HG02973 (cell line): ENCODE data around the gene GGA1.

Experiments used
- ATAC-seq: cut with Tn5 transposase; IDR thresholded peaks from one replicate; pipeline ENCODE4 v1.9.1; 2021; ENCODE audit warnings: moderate library complexity; ENCODE audit not compliant: unreplicated experiment

Gene GGA1

GRCh38 chr22:37665487-37665886, 56.9 kb downstream of the GGA1 start:
- no peak for ATAC-seq

GRCh38 chr22:37669586-37669985, 61.0 kb downstream of the GGA1 start:
- no peak for ATAC-seq

DNA sequence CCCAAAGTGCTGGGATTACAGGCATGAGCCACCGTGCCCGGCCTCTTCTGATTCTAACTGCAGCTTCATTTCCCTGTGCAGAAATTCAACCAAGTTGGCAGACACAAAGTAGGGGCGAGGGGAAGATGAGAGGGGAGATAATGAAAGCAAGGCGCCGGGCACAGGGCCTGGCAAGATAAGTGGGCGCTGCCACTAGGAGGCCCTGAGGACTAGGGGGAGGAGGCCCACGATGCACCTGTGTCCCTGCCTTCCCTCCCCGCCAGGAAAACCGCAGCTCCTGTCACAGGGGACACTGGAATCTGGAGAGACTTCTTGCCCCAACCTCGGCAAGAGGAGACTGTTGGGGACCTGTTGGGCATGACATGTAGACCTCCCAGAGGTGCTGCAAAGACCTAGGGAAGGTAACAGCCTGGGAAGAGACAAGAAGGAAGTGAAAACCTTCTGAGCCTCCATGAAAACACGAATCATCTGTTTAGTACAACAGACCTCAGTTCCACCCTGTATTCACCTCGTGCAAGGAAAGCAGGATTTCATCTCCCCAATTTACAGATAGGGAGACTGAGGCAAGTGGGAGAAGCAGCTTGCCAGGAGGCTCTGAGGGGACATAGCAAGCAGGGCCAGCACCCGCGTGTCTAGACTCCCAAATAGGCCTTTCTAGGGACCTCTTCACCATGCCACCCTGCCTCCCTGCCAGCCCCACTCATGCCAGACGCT, 63.7 kb downstream of the GGA1 start:
- no peak for ATAC-seq

GRCh38 chr22:37672920-37673455, 64.4 kb downstream of the GGA1 start:
- no peak for ATAC-seq

DNA sequence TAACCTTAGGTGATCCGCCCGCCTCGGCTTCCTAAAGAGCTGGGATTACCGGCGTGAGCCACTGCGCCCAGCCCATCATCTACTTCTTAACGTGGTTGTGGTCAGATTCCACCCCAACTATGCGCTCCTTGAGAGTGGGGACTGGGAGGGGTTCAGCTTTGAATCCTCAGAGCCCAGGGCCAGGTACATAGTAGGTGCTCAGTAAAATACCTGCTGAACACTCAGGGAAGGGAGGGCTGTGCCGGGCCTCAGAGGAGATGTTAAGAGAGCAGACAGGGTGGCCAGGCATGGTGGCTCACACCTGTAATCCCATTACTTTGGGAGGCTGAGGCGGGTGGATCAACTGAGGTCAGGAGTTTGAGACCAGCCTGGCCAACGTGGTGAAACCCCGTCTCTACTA, 65.6 kb downstream of the GGA1 start:
- ATAC-seq, result no peak

DNA sequence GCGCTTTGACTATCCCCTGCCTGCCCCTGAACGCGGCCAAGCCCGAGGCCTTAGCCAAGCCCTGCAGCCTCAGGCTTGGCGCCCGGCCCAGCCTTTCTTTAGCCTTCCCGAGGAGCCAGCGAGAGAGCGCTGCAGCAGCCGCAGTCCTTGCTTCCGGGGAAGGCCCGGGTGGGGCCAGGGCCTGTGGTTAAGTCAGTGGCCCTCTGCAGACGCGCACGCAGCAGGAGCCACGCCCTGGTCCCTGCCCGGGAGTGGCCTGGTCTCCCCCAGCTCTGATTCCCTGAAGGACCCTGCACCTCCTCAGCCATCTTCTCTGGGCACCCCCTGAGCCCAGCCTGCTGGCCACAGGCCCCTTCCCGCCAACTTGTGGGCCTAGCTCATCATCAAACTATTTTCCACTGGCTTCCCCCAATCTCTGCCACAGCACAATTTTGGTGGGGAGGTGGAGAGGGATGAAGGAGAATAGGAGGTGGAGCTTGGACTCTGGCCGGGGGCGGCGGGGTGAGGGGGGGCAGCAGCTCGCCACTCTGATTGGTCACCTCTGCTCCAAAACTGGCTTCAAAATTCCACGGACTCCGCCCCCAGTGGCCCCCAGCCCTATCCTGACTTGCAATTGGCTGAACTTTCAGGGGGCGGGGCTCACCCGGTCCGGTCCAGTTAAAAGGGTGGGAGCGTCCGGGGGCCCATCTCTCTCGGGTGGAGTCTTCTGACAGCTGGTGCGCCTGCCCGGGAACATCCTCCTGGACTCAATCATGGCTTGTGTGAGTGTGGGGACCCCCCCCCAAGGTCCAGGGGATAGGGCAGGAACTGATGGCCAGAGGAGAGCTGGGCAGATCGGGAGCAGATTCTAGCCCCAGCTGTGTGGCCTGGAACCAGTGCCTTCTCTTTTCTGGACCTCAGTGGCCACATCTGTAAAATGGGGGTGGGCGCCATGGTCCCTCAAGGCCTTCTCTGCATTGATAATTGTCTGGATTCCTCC, 66.6 kb downstream of the GGA1 start, which contains the start of gene LGALS1:
TSS of gene LGALS1 (plus strand) at position 686 of the 979 bp plus-strand sequence. CDS start at position 753, 67 bp downstream.
- ATAC-seq, result no peak

DNA sequence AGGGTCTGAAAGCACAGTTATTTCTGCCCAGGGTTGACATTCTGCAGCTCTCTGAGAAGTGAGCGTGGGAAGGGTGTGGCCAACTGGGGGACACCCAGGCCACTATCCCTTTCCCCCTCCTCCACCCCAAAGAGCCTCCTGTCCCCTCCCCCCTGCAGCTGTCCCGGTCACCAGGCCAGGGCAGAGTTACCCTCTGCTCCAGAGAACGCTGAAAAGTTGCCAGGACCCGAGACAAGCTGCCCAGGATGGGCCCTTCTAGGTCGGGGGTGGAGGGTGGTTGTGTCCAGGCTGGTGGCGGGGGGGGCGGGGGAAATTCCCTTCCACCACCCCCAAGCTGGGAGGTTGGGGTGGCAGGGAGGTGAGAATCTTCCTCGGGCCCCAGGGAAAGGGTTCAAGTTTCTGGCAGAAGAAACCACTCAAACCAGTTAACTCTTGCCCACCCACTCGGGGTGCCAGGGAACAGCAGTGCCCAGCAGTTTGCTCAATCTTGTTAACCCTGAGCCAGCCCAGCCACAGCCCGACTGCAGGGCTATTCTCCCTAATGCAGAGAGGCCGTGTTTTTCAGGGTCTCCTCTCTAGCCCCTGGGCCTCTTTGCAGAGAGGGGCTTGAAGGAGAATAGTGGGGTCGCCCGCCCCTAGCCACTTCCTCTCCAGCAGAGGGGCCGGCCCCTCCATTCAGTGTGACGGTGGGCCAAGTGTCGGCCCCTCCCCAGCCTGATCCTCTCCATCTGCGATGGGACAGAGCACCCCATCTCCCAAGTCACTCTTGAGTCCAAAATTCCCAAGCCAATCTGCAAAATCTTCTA, 67.5 kb downstream of the GGA1 start:
- ATAC-seq, result no peak

DNA sequence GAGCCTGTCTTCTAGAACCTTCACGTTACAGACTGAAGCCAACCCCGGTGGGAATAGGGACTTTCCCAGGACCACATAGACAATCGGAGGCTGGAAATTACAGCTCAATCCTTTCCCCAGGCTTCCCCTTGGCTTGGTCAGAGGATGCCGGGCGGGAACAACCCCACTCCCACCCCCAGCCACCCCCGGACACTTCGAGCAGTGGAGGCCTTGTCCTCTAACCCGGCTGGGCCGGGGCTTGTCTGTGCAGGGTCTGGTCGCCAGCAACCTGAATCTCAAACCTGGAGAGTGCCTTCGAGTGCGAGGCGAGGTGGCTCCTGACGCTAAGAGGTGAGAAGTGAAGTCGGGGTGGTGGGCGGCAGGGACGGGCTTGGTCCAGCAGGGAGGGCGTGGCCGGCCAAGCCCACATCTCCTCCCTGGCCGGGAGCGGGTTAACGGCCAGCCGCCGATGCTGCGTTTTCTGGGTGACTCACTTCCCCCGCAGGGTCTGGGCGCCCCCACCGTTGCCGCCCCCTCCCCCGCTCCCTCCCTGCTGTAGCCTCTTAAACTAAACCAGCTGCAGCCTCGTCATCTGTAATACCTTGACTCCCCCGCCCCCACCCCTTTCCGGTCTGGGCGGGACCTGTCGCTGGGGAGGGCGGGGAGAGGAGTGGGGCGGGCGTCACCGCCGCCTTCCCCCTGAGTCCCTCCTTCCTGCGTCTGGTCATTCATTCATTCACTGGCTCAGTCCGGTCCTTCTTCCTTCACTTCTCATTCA, 68.3 kb downstream of the GGA1 start:
- no peak for ATAC-seq

GRCh38 chr22:37677493-37677974, 68.9 kb downstream of the GGA1 start:
- ATAC-seq, result no peak

- ATAC-seq, result no peak
Observed at GRCh38 chr22:37678372-37678771, 69.7 kb downstream of the GGA1 start.

GRCh38 chr22:37679670-37680069, 71.0 kb downstream of the GGA1 start:
- ATAC-seq, result no peak

- no peak for ATAC-seq
Observed at GRCh38 chr22:37680191-37680851, 71.7 kb downstream of the GGA1 start.

DNA sequence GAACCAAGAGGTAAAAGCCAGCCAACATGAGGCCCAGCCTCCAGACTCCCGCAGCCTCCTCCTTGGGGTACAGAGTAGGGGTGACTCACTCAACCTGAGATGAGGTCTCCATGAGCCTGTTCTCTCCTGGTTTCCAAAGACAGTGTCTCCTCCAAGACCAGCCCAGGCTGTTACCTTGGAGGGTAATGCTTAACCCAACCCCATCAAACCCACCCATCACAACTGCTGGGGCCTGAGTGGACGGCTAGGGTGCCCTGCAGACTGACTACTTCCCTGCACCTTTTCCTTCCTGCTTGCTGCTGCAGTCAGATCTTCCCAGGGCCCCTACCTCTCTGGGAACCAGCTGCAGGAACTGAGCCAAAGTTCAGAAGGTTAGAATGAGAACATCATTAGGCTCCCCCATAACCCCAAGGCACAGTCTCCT, 72.4 kb downstream of the GGA1 start:
- ATAC-seq, result no peak

- ATAC-seq, result no peak
Observed at GRCh38 chr22:37681556-37682049, 73.0 kb downstream of the GGA1 start.
